Endothelial cell of hepatic sinusoid (primary cell): Measurements from ENCODE around the gene KYAT1.

ENCODE experiments used
- in situ Hi-C: cut with HindIII; loops from 2 replicates; pipeline ENCODE4 v1.10.0; 2017; ENCODE audit warnings: low sequenced_read_pairs

KYAT1 gene

GRCh38 chr9:128788445-128788844, 93.3 kb downstream of the KYAT1 start:
- in situ Hi-C loops: no loop called here

GRCh38 chr9:128787659-128788058, 94.1 kb downstream of the KYAT1 start:
- in situ Hi-C loops: no loop called here

- in situ Hi-C loops: no loop called here
These were observed 94.8 kb downstream of the KYAT1 start, which contains the start of gene TBC1D13 for GRCh38 chr9:128786681-128787601. TBC1D13 (plus strand) TSS chr9:128787253; CDS start chr9:128787354, 101 bp downstream.

- in situ Hi-C loops: no loop called here
These were observed 96.3 kb downstream of the KYAT1 start for GRCh38 chr9:128785427-128785826.
